Ishikawa (cell line): ENCODE data around the gene GYG2.

Source experiments
- CEBPB ChIP-seq: IDR thresholded peaks from 2 replicates; pipeline ENCODE4 v1.6.1; 2012
- CREB1 ChIP-seq: IDR thresholded peaks from 2 replicates; pipeline ENCODE4 v1.6.1; 2012; ENCODE audit warnings: low read depth
- EGR1 ChIP-seq: IDR thresholded peaks from 2 replicates; pipeline ENCODE4 v1.6.1; 2012
- EP300 ChIP-seq: IDR thresholded peaks from 2 replicates; pipeline ENCODE4 v1.6.1; 2012; ENCODE audit warnings: borderline replicate concordance
- FOXM1 ChIP-seq: IDR thresholded peaks from 2 replicates; pipeline ENCODE4 v1.6.1; 2012; ENCODE audit warnings: low read depth, borderline replicate concordance
- MAX ChIP-seq: IDR thresholded peaks from 2 replicates; pipeline ENCODE4 v1.6.1; 2012
- NFIC ChIP-seq: IDR thresholded peaks from 2 replicates; pipeline ENCODE4 v1.6.1; 2012
- RAD21 ChIP-seq: IDR thresholded peaks from 2 replicates; pipeline ENCODE4 v1.6.1; 2012; ENCODE audit warnings: low read depth
- TAF1 ChIP-seq: IDR thresholded peaks from 2 replicates; pipeline ENCODE4 v1.6.1; 2012; ENCODE audit warnings: low read depth, mild to moderate bottlenecking
- TCF12 ChIP-seq: IDR thresholded peaks from 2 replicates; pipeline ENCODE4 v1.6.1; 2012; ENCODE audit warnings: low read depth
- TEAD4 ChIP-seq: IDR thresholded peaks from 2 replicates; pipeline ENCODE4 v1.6.1; 2012
- USF1 ChIP-seq: IDR thresholded peaks from 2 replicates; pipeline ENCODE4 v1.6.1; 2012
- YY1 ChIP-seq: IDR thresholded peaks from 2 replicates; pipeline ENCODE4 v1.6.1; 2012; ENCODE audit warnings: low read depth
- ZBTB7A ChIP-seq: IDR thresholded peaks from 2 replicates; pipeline ENCODE4 v1.6.1; 2012; ENCODE audit warnings: low read depth
- TF ChIP-seq, protein P1 (sequence below): IDR thresholded peaks from 2 replicates; pipeline ENCODE4 v1.6.1; 2012; ENCODE audit warnings: low read depth, mild to moderate bottlenecking

The GYG2 gene

DNA sequence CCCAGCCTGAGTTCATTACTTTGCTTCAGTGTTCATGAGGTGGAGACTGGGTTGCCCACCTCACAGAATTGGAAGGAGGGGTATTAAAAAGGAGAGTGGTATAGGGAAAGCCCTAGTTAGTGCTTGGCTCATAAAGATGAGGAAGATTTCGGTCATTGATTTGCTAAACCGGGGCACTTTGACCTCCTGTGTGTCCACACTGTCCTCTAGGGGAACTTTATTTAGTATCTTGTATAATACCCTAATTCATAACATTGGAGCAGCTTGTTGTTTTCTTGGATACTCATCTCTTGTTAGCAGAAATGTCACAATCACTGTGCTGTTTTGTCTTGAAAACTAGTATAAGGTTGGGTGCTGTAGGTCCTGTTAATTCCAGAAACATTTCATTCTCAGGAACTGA lies 49.8 kb downstream of the GYG2 start:
- TF ChIP-seq EP300 (no peak), CEBPB (no peak), YY1 (no peak), NFIC (no peak), MAX (no peak), TAF1 (no peak), USF1 (no peak), CREB1 (no peak), TCF12 (no peak), EGR1 (no peak), RAD21 (no peak), ZBTB7A (no peak), FOXM1 (no peak)
- TF ChIP-seq, protein P1, sequence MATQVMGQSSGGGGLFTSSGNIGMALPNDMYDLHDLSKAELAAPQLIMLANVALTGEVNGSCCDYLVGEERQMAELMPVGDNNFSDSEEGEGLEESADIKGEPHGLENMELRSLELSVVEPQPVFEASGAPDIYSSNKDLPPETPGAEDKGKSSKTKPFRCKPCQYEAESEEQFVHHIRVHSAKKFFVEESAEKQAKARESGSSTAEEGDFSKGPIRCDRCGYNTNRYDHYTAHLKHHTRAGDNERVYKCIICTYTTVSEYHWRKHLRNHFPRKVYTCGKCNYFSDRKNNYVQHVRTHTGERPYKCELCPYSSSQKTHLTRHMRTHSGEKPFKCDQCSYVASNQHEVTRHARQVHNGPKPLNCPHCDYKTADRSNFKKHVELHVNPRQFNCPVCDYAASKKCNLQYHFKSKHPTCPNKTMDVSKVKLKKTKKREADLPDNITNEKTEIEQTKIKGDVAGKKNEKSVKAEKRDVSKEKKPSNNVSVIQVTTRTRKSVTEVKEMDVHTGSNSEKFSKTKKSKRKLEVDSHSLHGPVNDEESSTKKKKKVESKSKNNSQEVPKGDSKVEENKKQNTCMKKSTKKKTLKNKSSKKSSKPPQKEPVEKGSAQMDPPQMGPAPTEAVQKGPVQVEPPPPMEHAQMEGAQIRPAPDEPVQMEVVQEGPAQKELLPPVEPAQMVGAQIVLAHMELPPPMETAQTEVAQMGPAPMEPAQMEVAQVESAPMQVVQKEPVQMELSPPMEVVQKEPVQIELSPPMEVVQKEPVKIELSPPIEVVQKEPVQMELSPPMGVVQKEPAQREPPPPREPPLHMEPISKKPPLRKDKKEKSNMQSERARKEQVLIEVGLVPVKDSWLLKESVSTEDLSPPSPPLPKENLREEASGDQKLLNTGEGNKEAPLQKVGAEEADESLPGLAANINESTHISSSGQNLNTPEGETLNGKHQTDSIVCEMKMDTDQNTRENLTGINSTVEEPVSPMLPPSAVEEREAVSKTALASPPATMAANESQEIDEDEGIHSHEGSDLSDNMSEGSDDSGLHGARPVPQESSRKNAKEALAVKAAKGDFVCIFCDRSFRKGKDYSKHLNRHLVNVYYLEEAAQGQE: no peak

- TF ChIP-seq USF1 (no peak), CEBPB (no peak), EP300 (no peak), MAX (no peak), YY1 (no peak), ZBTB7A (no peak), TAF1 (no peak), TEAD4 (no peak), EGR1 (no peak), NFIC (no peak), RAD21 (no peak), TCF12 (no peak), CREB1 (no peak)
- TF ChIP-seq, protein P1: no peak
These were observed 50.9 kb downstream of the GYG2 start for GRCh38 chrX:2879670-2880069.

DNA sequence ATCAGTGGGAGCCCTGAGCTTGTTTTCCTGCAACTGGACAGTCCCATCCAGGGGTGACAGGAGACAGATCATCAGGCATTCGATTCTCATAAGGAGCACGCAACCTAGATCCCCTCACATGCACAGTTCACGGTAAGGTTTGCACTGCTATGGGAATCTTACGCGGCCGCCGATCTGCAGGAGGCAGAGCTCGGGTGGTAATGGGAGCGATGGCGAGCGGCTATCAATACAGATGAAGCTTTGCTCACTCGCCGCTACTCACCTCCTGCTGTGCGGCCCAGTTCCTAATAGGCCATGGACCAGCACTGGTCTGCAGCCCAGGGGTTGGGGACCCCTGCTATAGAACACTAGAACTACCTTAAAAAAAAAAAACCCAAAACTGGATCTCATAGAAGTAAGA lies 55.0 kb downstream of the GYG2 start:
- no peak for TF ChIP-seq RAD21
- TF ChIP-seq, protein P1: no peak
- TF ChIP-seq CEBPB: no peak
- no peak for TF ChIP-seq FOXM1
- TF ChIP-seq USF1: no peak
- no peak for TF ChIP-seq TCF12
- no peak for TF ChIP-seq TEAD4
- no peak for TF ChIP-seq EGR1
- TF ChIP-seq TAF1: no peak
- TF ChIP-seq YY1: no peak
- no peak for TF ChIP-seq MAX
- no peak for TF ChIP-seq EP300
- no peak for TF ChIP-seq NFIC
- no peak for TF ChIP-seq CREB1
- no peak for TF ChIP-seq ZBTB7A

GRCh38 chrX:2888309-2888708 lies 59.6 kb downstream of the GYG2 start:
- TF ChIP-seq EP300: no peak
- no peak for TF ChIP-seq RAD21
- TF ChIP-seq TAF1: no peak
- no peak for TF ChIP-seq TCF12
- TF ChIP-seq FOXM1: no peak
- TF ChIP-seq MAX: no peak
- TF ChIP-seq EGR1: no peak
- TF ChIP-seq ZBTB7A: no peak
- TF ChIP-seq TEAD4: no peak
- TF ChIP-seq CEBPB: no peak
- TF ChIP-seq, protein P1: no peak
- TF ChIP-seq YY1: no peak
- no peak for TF ChIP-seq NFIC
- TF ChIP-seq USF1: no peak
- no peak for TF ChIP-seq CREB1
